Mesenchymal stem cell (in vitro differentiated cells and primary cell): ENCODE results near the gene KLF13.
A peak's percentile ranks its signal among the peaks of the same experiment; 100 is the strongest.

Experiments
- DNase-seq: peaks from one replicate; pipeline ENCODE4 v3.0.0-alpha.2; 2013
- H2AFZ ChIP-seq: one replicate; pipeline ENCODE4 v1.6.1; 2013; ENCODE audit warnings: low read depth, mild to moderate bottlenecking, control low read depth, inconsistent platforms, low read length, moderate library complexity
- H2AK5ac ChIP-seq: 2 replicates; pipeline ENCODE4 v1.6.1; 2013; ENCODE audit warnings: low read length, moderate library complexity, mild to moderate bottlenecking, inconsistent platforms; ENCODE audit not compliant: severe bottlenecking
- H2BK120ac ChIP-seq: one replicate; pipeline ENCODE4 v1.6.1; 2013; ENCODE audit warnings: low read depth, mild to moderate bottlenecking, inconsistent platforms, low read length, moderate library complexity
- H2BK12ac ChIP-seq, 2 experiments: one replicate each; pipeline ENCODE4 v1.6.1; 2013; ENCODE audit warnings: inconsistent platforms in 2 of 2, low read length in 2 of 2, mild to moderate bottlenecking in 2 of 2, moderate library complexity in 2 of 2, control low read depth in 1 of 2
- H2BK15ac ChIP-seq: one replicate; pipeline ENCODE4 v1.6.1; 2013; ENCODE audit warnings: mild to moderate bottlenecking, low read depth, inconsistent platforms; ENCODE audit not compliant: poor library complexity, severe bottlenecking
- H2BK5ac ChIP-seq: 2 replicates; pipeline ENCODE4 v1.6.1; 2013; ENCODE audit warnings: low read depth, mild to moderate bottlenecking, low read length, control low read depth, inconsistent platforms; ENCODE audit not compliant: poor library complexity, severe bottlenecking
- H3K14ac ChIP-seq, 2 experiments: one replicate each; pipeline ENCODE4 v1.6.1; 2013; ENCODE audit warnings: inconsistent platforms in 2 of 2, low read length in 2 of 2, control low read depth in 1 of 2, mild to moderate bottlenecking in 1 of 2, moderate library complexity in 1 of 2
- H3K18ac ChIP-seq, 2 experiments: one replicate each; pipeline ENCODE4 v1.6.1; 2013; ENCODE audit warnings: inconsistent platforms in 2 of 2, low read length in 2 of 2, control low read depth in 1 of 2, low read depth in 1 of 2, mild to moderate bottlenecking in 1 of 2
- H3K23ac ChIP-seq, 2 experiments: one replicate each; pipeline ENCODE4 v1.6.1; 2013; ENCODE audit warnings: inconsistent platforms in 2 of 2, low read length in 2 of 2, mild to moderate bottlenecking in 2 of 2, moderate library complexity in 2 of 2, control low read depth in 1 of 2
- H3K27ac ChIP-seq: 2 replicates; pipeline ENCODE4 v1.5.1; 2013; ENCODE audit warnings: mild to moderate bottlenecking, moderate library complexity, low read length, control low read depth, inconsistent platforms; ENCODE audit not compliant: poor library complexity, severe bottlenecking
- H3K27me3 ChIP-seq, 2 experiments: 2 replicates each; pipeline versions ENCODE4 v1.6.1 to v1.7.0; 2013; ENCODE audit warnings: low read length in 2 of 2, mild to moderate bottlenecking in 2 of 2, moderate library complexity in 2 of 2, control low read depth in 1 of 2, inconsistent platforms in 1 of 2; ENCODE audit not compliant: control insufficient read depth in 1 of 2, insufficient read depth in 1 of 2
- H3K36me3 ChIP-seq, 2 experiments: 2 replicates each; pipeline versions ENCODE4 v1.6.1 to v1.7.0; 2013; ENCODE audit warnings: low read length in 2 of 2, control low read depth in 1 of 2, inconsistent platforms in 1 of 2, low read depth in 1 of 2, mild to moderate bottlenecking in 1 of 2; ENCODE audit not compliant: insufficient read depth in 2 of 2, control insufficient read depth in 1 of 2
- H3K4ac ChIP-seq, 2 experiments: one replicate each; pipeline ENCODE4 v1.6.1; 2013; ENCODE audit warnings: inconsistent platforms in 2 of 2, low read length in 2 of 2, mild to moderate bottlenecking in 2 of 2, moderate library complexity in 2 of 2, control low read depth in 1 of 2, low read depth in 1 of 2
- H3K4me1 ChIP-seq: 2 replicates; pipeline ENCODE4 v1.6.1; 2013; ENCODE audit warnings: low read depth, low read length, control low read depth; ENCODE audit not compliant: control insufficient read depth, insufficient read depth
- H3K4me2 ChIP-seq: 2 replicates; pipeline ENCODE4 v1.6.1; 2013; ENCODE audit warnings: low read length, mild to moderate bottlenecking, inconsistent platforms; ENCODE audit not compliant: poor library complexity, severe bottlenecking
- H3K4me3 ChIP-seq, 2 experiments: 2 replicates each; pipeline versions ENCODE4 v1.5.1 to v1.7.0; 2013; ENCODE audit warnings: low read length in 2 of 2, mild to moderate bottlenecking in 2 of 2, control low read depth in 1 of 2, low read depth in 1 of 2; ENCODE audit not compliant: insufficient read depth in 1 of 2
- H3K79me1 ChIP-seq: replicated peaks from 2 replicates; pipeline ENCODE4 v1.6.1; 2013; ENCODE audit warnings: mild to moderate bottlenecking, control low read depth, low read length, inconsistent platforms; ENCODE audit not compliant: poor library complexity, severe bottlenecking
- H3K9ac ChIP-seq: 2 replicates; pipeline ENCODE4 v1.7.0; 2013; ENCODE audit warnings: mild to moderate bottlenecking, low read length, moderate library complexity
- H3K9me3 ChIP-seq: 2 replicates; pipeline ENCODE4 v1.7.0; 2013; ENCODE audit warnings: mild to moderate bottlenecking, low read length; ENCODE audit not compliant: control insufficient read depth
- H4K8ac ChIP-seq: one replicate; pipeline ENCODE4 v1.6.1; 2013; ENCODE audit warnings: inconsistent platforms, mild to moderate bottlenecking, low read length, moderate library complexity
- H4K91ac ChIP-seq: one replicate; pipeline ENCODE4 v1.6.1; 2013; ENCODE audit warnings: mild to moderate bottlenecking, low read length, inconsistent platforms
- WGBS: methylation state at CpG from one replicate; pipeline ENCODE4 v1.1.7; 2013; ENCODE audit warnings: mixed read lengths; 5-methylcytosine and 5-hydroxymethylcytosine counted together

Gene KLF13

GRCh38 chr15:31347981-31348803 lies 21.6 kb downstream of the KLF13 start:
- Histone ChIP-seq H3K79me1 (peaks cover 75% of the 10 kb centered on the region), H2BK12ac (no peak overlapping the region), H3K4me1 (peaks cover 17% of the 10 kb centered on the region), H3K4me3 (no peak overlapping the region), H3K9ac (no peak overlapping the region), H2AFZ (no peak overlapping the region), H2BK120ac (peak overlapping the region; percentile 9), H4K8ac (no peak overlapping the region), H2AK5ac (no peak overlapping the region), H4K91ac (no peak overlapping the region), H3K36me3 (peaks cover 7 to 32% of the 10 kb centered on the region in 2 experiments), H3K9me3 (no peaks in the 10 kb centered on the region), H2BK15ac (no peak overlapping the region), H3K23ac (no peak overlapping the region), H2BK5ac (no peak overlapping the region), H3K4ac (no peak overlapping the region), H3K27ac (no peak overlapping the region), H3K27me3 (no peaks in the 10 kb centered on the region), H3K4me2 (no peak overlapping the region), H3K14ac (no peak overlapping the region), H3K18ac (no peak overlapping the region)
- 96% methylated on average over 19 of the region's 19 CpGs for WGBS
- no peak for DNase-seq

DNA sequence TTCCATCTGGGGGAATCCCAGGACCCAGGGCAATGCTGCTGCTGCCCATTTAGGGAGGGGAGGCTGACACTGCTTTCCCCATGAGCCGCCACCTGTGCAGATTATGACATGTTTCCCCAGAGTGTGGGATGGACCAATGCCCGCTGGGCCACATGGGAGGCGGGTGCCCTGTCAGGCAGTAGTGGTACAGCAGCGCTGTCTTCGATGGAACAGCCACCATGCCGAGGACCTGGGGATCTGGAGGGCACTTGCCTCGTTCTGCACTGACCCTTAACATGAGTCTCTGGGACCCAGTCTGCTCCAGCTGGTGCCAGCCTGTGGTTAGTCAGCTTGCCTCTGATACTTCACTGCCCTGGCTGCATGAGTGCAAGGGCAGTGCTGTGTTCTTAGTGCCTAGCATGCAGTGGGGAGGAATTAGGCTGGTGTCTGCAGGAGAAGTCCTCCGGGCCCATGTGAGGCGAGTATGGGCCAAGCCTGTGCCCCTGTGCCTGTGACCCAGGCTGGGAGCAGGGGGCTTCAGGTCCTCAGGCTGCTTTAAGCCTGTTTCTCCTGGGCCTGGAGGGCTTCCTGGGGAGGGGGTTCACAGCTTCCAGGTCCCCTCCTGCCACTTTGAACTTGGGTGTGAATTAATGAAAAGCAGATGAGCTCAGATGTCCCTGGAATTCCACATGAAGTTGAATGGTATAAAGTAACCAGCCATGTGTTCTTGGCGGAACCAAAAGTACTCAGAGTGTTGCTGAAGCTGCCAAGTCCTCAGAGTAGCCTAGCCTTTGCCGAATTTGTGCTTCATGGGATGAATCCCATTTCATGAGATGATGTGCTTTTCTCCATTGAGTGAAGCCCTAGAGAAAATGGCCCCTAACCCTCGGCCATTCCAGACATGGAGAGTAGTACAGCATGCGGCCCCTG lies 22.9 kb downstream of the KLF13 start:
- no peak overlapping the region for H2AK5ac ChIP-seq
- no peak overlapping the region for H3K18ac ChIP-seq
- no peak overlapping the region for H3K9ac ChIP-seq
- no peak overlapping the region for H2BK5ac ChIP-seq
- H4K8ac ChIP-seq, result no peak overlapping the region
- no peak for DNase-seq
- no peaks in the 10 kb centered on the region for H3K9me3 ChIP-seq
- H3K23ac ChIP-seq, result no peak overlapping the region
- H4K91ac ChIP-seq, result peak overlapping the region; percentile 9
- H2BK15ac ChIP-seq, result no peak overlapping the region
- no peak overlapping the region for H3K27ac ChIP-seq
- H3K27me3 ChIP-seq, result no peaks in the 10 kb centered on the region
- peaks cover 27% of the 10 kb centered on the region for H3K4me1 ChIP-seq
- no peak overlapping the region for H2BK12ac ChIP-seq
- H3K4ac ChIP-seq, result no peak overlapping the region
- peaks cover 69% of the 10 kb centered on the region for H3K79me1 ChIP-seq
- peaks cover 7 to 31% of the 10 kb centered on the region in 2 experiments for H3K36me3 ChIP-seq
- H3K4me2 ChIP-seq, result no peak overlapping the region
- 99% methylated on average over 13 of the region's 13 CpGs for WGBS
- no peak overlapping the region for H3K4me3 ChIP-seq
- H3K14ac ChIP-seq, result no peak overlapping the region
- H2BK120ac ChIP-seq, result no peak overlapping the region
- no peak overlapping the region for H2AFZ ChIP-seq

- Histone ChIP-seq H2AK5ac (no peak overlapping the region), H2BK15ac (no peak overlapping the region), H3K18ac (no peak overlapping the region), H3K36me3 (peaks cover 17 to 26% of the 10 kb centered on the region in 2 experiments), H3K4me2 (no peak overlapping the region), H3K14ac (no peak overlapping the region), H3K27ac (no peak overlapping the region), H4K91ac (no peak overlapping the region), H3K9ac (no peak overlapping the region), H3K4me3 (no peak overlapping the region), H3K27me3 (no peaks in the 10 kb centered on the region), H3K4ac (no peak overlapping the region), H3K23ac (no peak overlapping the region), H2BK12ac (peak overlapping the region in 1 of 2 experiments; percentile 48), H4K8ac (no peak overlapping the region), H3K9me3 (no peaks in the 10 kb centered on the region), H2BK120ac (no peak overlapping the region), H3K79me1 (peaks cover 64% of the 10 kb centered on the region), H2BK5ac (no peak overlapping the region), H3K4me1 (peaks cover 24% of the 10 kb centered on the region), H2AFZ (no peak overlapping the region)
- 99% methylated on average over 7 of the region's 7 CpGs for WGBS
- DNase-seq, result no peak
Measured at GRCh38 chr15:31350771-31351170, 24.1 kb downstream of the KLF13 start.

- Histone ChIP-seq H4K91ac (peak overlapping the region; percentile 73), H3K4me2 (no peak overlapping the region), H3K4ac (peak overlapping the region; percentile 10 to 62), H3K27me3 (no peaks in the 10 kb centered on the region), H3K9me3 (no peaks in the 10 kb centered on the region), H2BK12ac (peak overlapping the region; percentile 59 to 92), H2BK15ac (peak overlapping the region; percentile 34), H2AFZ (no peak overlapping the region), H3K18ac (peak overlapping the region; percentile 64 to 76), H2BK5ac (no peak overlapping the region), H3K9ac (peak overlapping the region; percentile 85), H4K8ac (peak overlapping the region; percentile 45), H3K36me3 (peaks cover 17 to 19% of the 10 kb centered on the region in 2 experiments), H3K4me3 (no peak overlapping the region), H3K4me1 (peaks cover 22% of the 10 kb centered on the region), H2AK5ac (no peak overlapping the region), H3K79me1 (peaks cover 57% of the 10 kb centered on the region), H3K23ac (peak overlapping the region in 1 of 2 experiments; percentile 10), H3K27ac (no peak overlapping the region), H3K14ac (peak overlapping the region in 1 of 2 experiments; percentile 89), H2BK120ac (peak overlapping the region; percentile 43)
- no peak for DNase-seq
- WGBS, result 74% methylated on average over 8 of the region's 8 CpGs
Measured at GRCh38 chr15:31352339-31352751, 25.7 kb downstream of the KLF13 start.
